Endothelial cell of umbilical vein (primary cell): ENCODE measurements around the gene MYH15. TPM values are rescaled to one million over a fixed set of nuclear protein-coding genes. Genes with fewer than 3 reads are reported as not detected.

Source experiments
- BruUV-seq: library from RNA; stranded (reverse); fragments of 400-500 nt; replicated peaks from 2 replicates; lab custom pipeline; 2021; lab: Mats Ljungman, UMichigan
- CTCF ChIA-PET: fragments of 300-600, 350-600 bp; sonication (Branson Sonifier 250); formaldehyde crosslinking; loops from one replicate; lab custom pipeline; 2021; ENCODE audit warnings: antibody characterized with exemption, inconsistent platforms; lab: Charles Lee
- POLR2A ChIA-PET: fragments of 300-600, 350-600 bp; sonication (Branson Sonifier 250); formaldehyde crosslinking; loops from one replicate; lab custom pipeline; 2021; ENCODE audit warnings: antibody characterized with exemption, inconsistent platforms; lab: Charles Lee
- DNase-seq: peaks from one replicate; pipeline ENCODE4 v3.0.0-alpha.2; 2011; ENCODE audit warnings: low read depth, low spot score
- FAIRE-seq: peaks from 2 replicates; lab custom pipeline; 2011; peaks lifted over from hg19 to GRCh38; lab: Jason Lieb, UNC
- H2AFZ ChIP-seq: 2 replicates; pipeline ENCODE4 v1.6.0; 2012; ENCODE audit warnings: low read depth, low read length, control low read depth, inconsistent platforms
- H3K27ac ChIP-seq: 2 replicates; pipeline ENCODE4 v1.5.1; 2011; ENCODE audit warnings: low read depth, mild to moderate bottlenecking, control low read depth, low read length, moderate library complexity; ENCODE audit not compliant: insufficient read depth
- H3K27me3 ChIP-seq, 2 experiments: 2 replicates each; pipeline versions ENCODE4 v1.6.0 to v1.6.1; 2011; ENCODE audit warnings: low read length in 2 of 2, mixed read lengths in 1 of 2; ENCODE audit not compliant: control insufficient read depth in 2 of 2, insufficient read depth in 2 of 2
- H3K36me3 ChIP-seq, 2 experiments: 2 replicates in 1 of 2; 3 replicates in 1 of 2; pipeline ENCODE4 v1.5.1; 2011; ENCODE audit warnings: low read length in 2 of 2, mild to moderate bottlenecking in 1 of 2, moderate library complexity in 1 of 2; ENCODE audit not compliant: control insufficient read depth in 2 of 2, insufficient read depth in 2 of 2; ENCODE audit errors: extremely low read depth in 1 of 2
- H3K4me1 ChIP-seq: 3 replicates; pipeline ENCODE4 v1.5.1; 2011; ENCODE audit warnings: mild to moderate bottlenecking, low read length; ENCODE audit not compliant: control insufficient read depth, insufficient read depth; ENCODE audit errors: extremely low read depth
- H3K4me2 ChIP-seq: 2 replicates; pipeline ENCODE4 v1.6.1; 2011; ENCODE audit warnings: low read length, control low read depth, mixed read lengths; ENCODE audit not compliant: insufficient read depth
- H3K4me3 ChIP-seq, 3 experiments: fragments of 200-600 bp in 1 of 3; sonication (generic), shearing (Covaris generic) in 1 of 3; replicated peaks in 1 of 3; 2 replicates each; pipeline ENCODE4 v1.5.1; 2011 to 2016; ENCODE audit warnings: control low read depth in 3 of 3, low read length in 3 of 3, mild to moderate bottlenecking in 2 of 3, inconsistent platforms in 1 of 3, low read depth in 1 of 3, moderate library complexity in 1 of 3; ENCODE audit not compliant: insufficient read depth in 1 of 3
- H3K79me2 ChIP-seq: 2 replicates; pipeline ENCODE4 v1.6.0; 2012; ENCODE audit warnings: low read length, inconsistent platforms; ENCODE audit not compliant: control insufficient read depth, insufficient read depth
- H3K9ac ChIP-seq: replicated peaks from 2 replicates; pipeline ENCODE3; 2011; ENCODE audit warnings: low read length, control low read depth; ENCODE audit not compliant: insufficient read depth; ENCODE audit errors: extremely low read depth
- H3K9me1 ChIP-seq: replicated peaks from 3 replicates; pipeline ENCODE4 v1.6.0; 2011; ENCODE audit warnings: mild to moderate bottlenecking, low read length; ENCODE audit not compliant: control insufficient read depth, insufficient read depth; ENCODE audit errors: extremely low read depth
- H3K9me3 ChIP-seq: replicated peaks from 2 replicates; pipeline ENCODE4 v1.5.1; 2012; ENCODE audit warnings: low read length, inconsistent platforms; ENCODE audit not compliant: control insufficient read depth, insufficient read depth
- H4K20me1 ChIP-seq: replicated peaks from 2 replicates; pipeline ENCODE3; 2011; ENCODE audit warnings: mild to moderate bottlenecking, low read length; ENCODE audit not compliant: control insufficient read depth, insufficient read depth; ENCODE audit errors: extremely low read depth
- CTCF ChIP-seq, 2 donors: IDR thresholded peaks; 1 replicate in 1 of 2; 2 replicates in 1 of 2; pipeline ENCODE4 v1.5.1; 2011; ENCODE audit warnings: low read length in 2 of 2, mild to moderate bottlenecking in 2 of 2, moderate library complexity in 2 of 2, control low read depth in 1 of 2, inconsistent platforms in 1 of 2, low read depth in 1 of 2; ENCODE audit not compliant: insufficient read depth in 1 of 2; ENCODE audit errors: extremely low read depth in 1 of 2
- EZH2 ChIP-seq: IDR thresholded peaks from 2 replicates; pipeline ENCODE4 v1.6.1; 2012; ENCODE audit warnings: borderline replicate concordance, low read depth, mild to moderate bottlenecking, moderate library complexity, low read length, inconsistent platforms; ENCODE audit not compliant: severe bottlenecking
- FOS ChIP-seq: IDR thresholded peaks from 2 replicates; pipeline ENCODE4 v1.6.1; 2011; ENCODE audit warnings: mild to moderate bottlenecking, low read length, moderate library complexity, borderline replicate concordance; ENCODE audit not compliant: insufficient read depth
- GATA2 ChIP-seq: IDR thresholded peaks from 2 replicates; pipeline ENCODE4 v1.7.0; 2011; ENCODE audit warnings: low read depth, mild to moderate bottlenecking, moderate library complexity, mixed read lengths, low read length; ENCODE audit not compliant: insufficient read length, insufficient read depth
- JUN ChIP-seq: IDR thresholded peaks from 2 replicates; pipeline ENCODE4 v1.6.1; 2011; ENCODE audit warnings: borderline replicate concordance, low read depth; ENCODE audit not compliant: insufficient read length, insufficient read depth
- MYC ChIP-seq: IDR thresholded peaks from one replicate; pipeline ENCODE4 v1.6.1; 2011; ENCODE audit warnings: mild to moderate bottlenecking, low read depth, low read length
- POLR2A ChIP-seq: IDR thresholded peaks from 2 replicates; pipeline ENCODE4 v1.6.1; 2012; ENCODE audit warnings: low read depth, mild to moderate bottlenecking, control low read depth, low read length
- POLR2AphosphoS5 ChIP-seq: IDR thresholded peaks from 2 replicates; pipeline ENCODE4 v1.6.1; 2012; ENCODE audit warnings: low read depth, mild to moderate bottlenecking, control low read depth, low read length, moderate library complexity; ENCODE audit not compliant: insufficient read depth
- dilution Hi-C: fragments of 300-500 bp; cut with MboI; formaldehyde crosslinking; loops from one replicate; pipeline ENCODE4 v1.15.0; 2019; ENCODE audit warnings: low sequenced_read_pairs; ENCODE audit not compliant: extremely low pct_ligation_motif_present
- intact Hi-C: fragments of 100-400 bp; cut with micrococcal nuclease; formaldehyde crosslinking; loops from one replicate; pipeline ENCODE4 v1.10.0; 2022
- polyA plus RNA-seq, 4 experiments: library from polyadenylated mRNA; depleted of rRNA in 3 of 4; stranded (reverse) in 3 of 4; unstranded in 1 of 4; fragments of >200 nt; gene quantifications; 2 replicates each; pipeline versions ENCODE4 v1.2.1 to v1.2.3, GENCODE V29; 2011 to 2012; ENCODE audit warnings: missing spikeins in 1 of 4
- total RNA-seq: library from RNA; stranded (reverse); gene quantifications from 2 replicates; pipeline ENCODE4 v1.2.3, GENCODE V29; 2021
- TF ChIP-seq, protein P1 (sequence below): IDR thresholded peaks from 2 replicates; pipeline ENCODE4 v1.6.1; 2011; ENCODE audit not compliant: insufficient read depth, insufficient read length

MYH15 gene
- total and polyA plus RNA-seq, 2 donors (not counting 3 experiments of a cell fraction or from before 2014, with no cell fraction given), result 0.27 TPM; not detected in 1

GRCh38 chr3:108438542-108438941 is 71.9 kb downstream of the MYH15 start:
- Histone ChIP-seq H3K79me2 (no peaks in the 10 kb centered on the region), H3K4me1 (no peaks in the 10 kb centered on the region), H3K4me3 (no peak overlapping the region), H3K4me2 (no peak overlapping the region), H3K36me3 (no peaks in the 10 kb centered on the region), H3K27ac (no peak overlapping the region), H4K20me1 (no peaks in the 10 kb centered on the region), H2AFZ (no peak overlapping the region), H3K9me1 (no peaks in the 10 kb centered on the region), H3K27me3 (no peaks in the 10 kb centered on the region), H3K9ac (no peak overlapping the region), H3K9me3 (no peaks in the 10 kb centered on the region)
- ChIA-PET POLR2A (no interaction called here), CTCF (interaction anchor here (1.4 kb wide), 1 partner anchor 10 kb away, joined by 4 read pairs; no protein-coding TSS in a partner anchor)
- no peak for DNase-seq
- dilution Hi-C loops, result no loop called here
- intact Hi-C loops, result no loop called here
- TF ChIP-seq CTCF (IDR thresholded peaks at IDR 0.05; ENCODE audit: extremely low read depth in 1 of 2, insufficient read depth in 1 of 2, low read depth in 1 of 2, low read length in 2 of 2), result no peak
- no peak for TF ChIP-seq GATA2
- no peak for TF ChIP-seq EZH2
- TF ChIP-seq JUN, result no peak
- no peak for TF ChIP-seq FOS
- no peak for TF ChIP-seq POLR2AphosphoS5
- no peak for TF ChIP-seq MYC
- TF ChIP-seq, protein P1, sequence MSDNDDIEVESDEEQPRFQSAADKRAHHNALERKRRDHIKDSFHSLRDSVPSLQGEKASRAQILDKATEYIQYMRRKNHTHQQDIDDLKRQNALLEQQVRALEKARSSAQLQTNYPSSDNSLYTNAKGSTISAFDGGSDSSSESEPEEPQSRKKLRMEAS, result no peak
- no peak for TF ChIP-seq POLR2A
- no TSS peak for BruUV-seq
- no peak for FAIRE-seq
